DND-41 (cell line): ENCODE data around the gene C18orf54.

Experiments used
- EZH2 ChIP-seq: IDR thresholded peaks from 3 replicates; pipeline ENCODE4 v1.6.1; 2012; ENCODE audit warnings: borderline replicate concordance, low read depth, mild to moderate bottlenecking, moderate library complexity, low read length, inconsistent platforms; ENCODE audit not compliant: severe bottlenecking
- TF ChIP-seq, protein P1 (sequence below): IDR thresholded peaks from 2 replicates; pipeline ENCODE4 v1.5.1; 2012; ENCODE audit warnings: borderline replicate concordance, low read length, moderate library complexity, mild to moderate bottlenecking; ENCODE audit not compliant: poor library complexity, severe bottlenecking; ENCODE audit errors: extremely low read depth

DNA sequence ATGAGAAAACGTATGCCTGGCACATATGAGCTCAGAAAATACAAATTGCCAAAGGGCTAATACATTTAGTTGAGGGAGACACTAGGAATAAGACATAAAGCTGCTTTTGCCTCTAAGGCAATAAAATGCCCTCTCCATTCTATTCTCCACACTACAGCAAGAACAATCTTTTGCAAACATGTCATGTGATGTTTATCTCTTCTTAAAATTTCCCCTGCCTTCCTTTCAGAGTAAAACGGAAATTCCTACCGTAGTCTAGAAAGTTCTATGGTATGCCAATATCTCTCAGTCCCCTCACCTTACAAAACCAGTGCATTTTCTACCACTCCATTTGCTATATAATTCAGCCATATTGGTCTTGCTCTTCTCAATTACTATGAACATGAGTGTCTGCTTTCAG lies 33.1 kb downstream of the C18orf54 start:
- TF ChIP-seq, protein P1, sequence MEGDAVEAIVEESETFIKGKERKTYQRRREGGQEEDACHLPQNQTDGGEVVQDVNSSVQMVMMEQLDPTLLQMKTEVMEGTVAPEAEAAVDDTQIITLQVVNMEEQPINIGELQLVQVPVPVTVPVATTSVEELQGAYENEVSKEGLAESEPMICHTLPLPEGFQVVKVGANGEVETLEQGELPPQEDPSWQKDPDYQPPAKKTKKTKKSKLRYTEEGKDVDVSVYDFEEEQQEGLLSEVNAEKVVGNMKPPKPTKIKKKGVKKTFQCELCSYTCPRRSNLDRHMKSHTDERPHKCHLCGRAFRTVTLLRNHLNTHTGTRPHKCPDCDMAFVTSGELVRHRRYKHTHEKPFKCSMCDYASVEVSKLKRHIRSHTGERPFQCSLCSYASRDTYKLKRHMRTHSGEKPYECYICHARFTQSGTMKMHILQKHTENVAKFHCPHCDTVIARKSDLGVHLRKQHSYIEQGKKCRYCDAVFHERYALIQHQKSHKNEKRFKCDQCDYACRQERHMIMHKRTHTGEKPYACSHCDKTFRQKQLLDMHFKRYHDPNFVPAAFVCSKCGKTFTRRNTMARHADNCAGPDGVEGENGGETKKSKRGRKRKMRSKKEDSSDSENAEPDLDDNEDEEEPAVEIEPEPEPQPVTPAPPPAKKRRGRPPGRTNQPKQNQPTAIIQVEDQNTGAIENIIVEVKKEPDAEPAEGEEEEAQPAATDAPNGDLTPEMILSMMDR, result no peak
- no peak for TF ChIP-seq EZH2
